Spleen (tissue), 7 donors: Measurements from ENCODE around the gene UFSP1.

ENCODE experiments used
- POLR2A ChIP-seq, 3 donors: fragments of 450-650 bp; IDR thresholded peaks; one replicate each; pipeline ENCODE4 v1.5.1; 2017; ENCODE audit warnings: antibody characterized with exemption in 3 of 3, mild to moderate bottlenecking in 1 of 3
- POLR2AphosphoS5 ChIP-seq, 3 donors: sonication (generic); formaldehyde crosslinking; IDR thresholded peaks; one replicate each; pipeline ENCODE4 v1.5.1; 2017; ENCODE audit warnings: antibody characterized with exemption in 3 of 3
- TF ChIP-seq, protein P1 (sequence below), 11 experiments: fragments of 200-600 bp in 7 of 11; fragments of 450-650 bp in 4 of 11; sonication (generic) in 4 of 11; IDR thresholded peaks in 8 of 11; conservative IDR thresholded peaks in 3 of 11; 1 replicate in 7 of 11; 2 replicates in 4 of 11; pipeline versions ENCODE4 v1.4.0 to v1.8.0; 2016 to 2021; ENCODE audit warnings: antibody characterized with exemption in 11 of 11, inconsistent platforms in 4 of 11, mild to moderate bottlenecking in 1 of 11
- donor health status: DM: no; HTN: no; CAD: no; lungs with moderate emphysema.
- donor health status: DM: no; HTN: no; CAD: no.
- donor health status: DM: no; HTN: no; CAD: no.

DNA sequence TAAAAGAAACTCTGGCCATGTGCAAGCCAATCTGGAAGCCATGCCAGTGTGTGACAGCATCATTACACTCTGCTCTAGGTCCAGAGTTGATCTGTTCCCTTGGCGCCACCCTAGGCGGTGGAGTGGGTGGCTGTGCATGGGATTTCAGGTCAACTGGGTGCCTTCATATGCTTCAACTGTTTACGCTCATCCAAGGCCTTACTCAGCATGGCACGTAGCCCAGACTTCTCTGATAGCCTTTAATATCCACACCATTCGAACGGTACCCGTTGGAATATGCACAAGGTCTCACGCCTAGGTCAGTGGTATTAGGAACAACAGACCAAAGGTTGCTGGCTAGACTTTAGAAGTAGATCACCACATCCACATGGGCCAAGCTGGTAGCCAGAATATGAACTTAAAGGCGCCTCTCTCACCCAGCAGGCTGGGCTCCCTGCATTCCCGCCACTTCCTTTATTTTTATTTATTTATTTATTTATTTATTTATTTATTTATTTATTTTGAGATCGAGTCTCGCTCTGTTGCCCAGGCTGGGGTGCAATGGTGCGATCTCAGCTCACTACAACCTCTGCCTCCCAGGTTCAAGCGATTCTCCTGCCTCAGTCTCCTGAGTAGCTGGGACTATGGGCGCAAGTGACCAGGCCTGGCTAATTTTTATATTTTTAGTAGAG, 24.8 kb upstream of the UFSP1 start:
- TF ChIP-seq POLR2AphosphoS5 (IDR thresholded peaks at IDR 0.05) (no peak), POLR2A (IDR thresholded peaks at IDR 0.05) (no peak)
- TF ChIP-seq, protein P1, sequence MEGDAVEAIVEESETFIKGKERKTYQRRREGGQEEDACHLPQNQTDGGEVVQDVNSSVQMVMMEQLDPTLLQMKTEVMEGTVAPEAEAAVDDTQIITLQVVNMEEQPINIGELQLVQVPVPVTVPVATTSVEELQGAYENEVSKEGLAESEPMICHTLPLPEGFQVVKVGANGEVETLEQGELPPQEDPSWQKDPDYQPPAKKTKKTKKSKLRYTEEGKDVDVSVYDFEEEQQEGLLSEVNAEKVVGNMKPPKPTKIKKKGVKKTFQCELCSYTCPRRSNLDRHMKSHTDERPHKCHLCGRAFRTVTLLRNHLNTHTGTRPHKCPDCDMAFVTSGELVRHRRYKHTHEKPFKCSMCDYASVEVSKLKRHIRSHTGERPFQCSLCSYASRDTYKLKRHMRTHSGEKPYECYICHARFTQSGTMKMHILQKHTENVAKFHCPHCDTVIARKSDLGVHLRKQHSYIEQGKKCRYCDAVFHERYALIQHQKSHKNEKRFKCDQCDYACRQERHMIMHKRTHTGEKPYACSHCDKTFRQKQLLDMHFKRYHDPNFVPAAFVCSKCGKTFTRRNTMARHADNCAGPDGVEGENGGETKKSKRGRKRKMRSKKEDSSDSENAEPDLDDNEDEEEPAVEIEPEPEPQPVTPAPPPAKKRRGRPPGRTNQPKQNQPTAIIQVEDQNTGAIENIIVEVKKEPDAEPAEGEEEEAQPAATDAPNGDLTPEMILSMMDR (IDR thresholded peaks at IDR 0.05 in 8 of 11, conservative IDR thresholded peaks at IDR 0.05 in 3 of 11): no peak
